ENCODE results near the gene GPRASP1. TPM values are rescaled to one million over a fixed set of nuclear protein-coding genes. Genes with fewer than 3 reads are reported as not detected.

GPRASP1 gene
- polyA plus RNA-seq, 2 of the 4 experiments (the other 2 are of a cell fraction) = 0.50 to 0.87 TPM

GRCh38 chrX:102624105-102624504, 27.2 kb upstream of the GPRASP1 start:
- POLR2A ChIA-PET = no interaction called here
- CTCF ChIA-PET = no interaction called here

GRCh38 chrX:102627640-102628039, 23.6 kb upstream of the GPRASP1 start:
- no peak for FAIRE-seq
- TF ChIP-seq PHF8 (IDR thresholded peaks at IDR 0.05; ENCODE audit: borderline replicate concordance, low read depth) = no peak
- no peak for TF ChIP-seq BCL3 (IDR thresholded peaks at IDR 0.05)
- no peak for TF ChIP-seq FOSB (CRISPR knock-in tag; IDR thresholded peaks at IDR 0.05)
- no peak for TF ChIP-seq CHD4 (IDR thresholded peaks at IDR 0.05; ENCODE audit: borderline replicate concordance)
- TF ChIP-seq FOSL2 (IDR thresholded peaks at IDR 0.05) = no peak
- TF ChIP-seq FOSL2 (CRISPR knock-in tag; IDR thresholded peaks at IDR 0.05) = no peak
- TF ChIP-seq FOXS1 (CRISPR knock-in tag; IDR thresholded peaks at IDR 0.05) = no peak
- no peak for TF ChIP-seq JUN (IDR thresholded peaks at IDR 0.05)
- no peak for ATAC-seq
- Histone ChIP-seq H3K4me2 (no peak overlapping the region), H3K4me3 (no peak overlapping the region), H3K4me1 (no peaks in the 10 kb centered on the region), H3K27ac (no peak overlapping the region), H3K9me3 (peaks cover 7% of the 10 kb centered on the region; the same call in 1 of the 3 replicates)
- 67% methylated on average over 1 of the region's 1 CpG for WGBS (ENCODE audit: missing lambda C conversion rate)
- CTCF ChIA-PET = no interaction called here
- POLR2A ChIA-PET = no interaction called here
- DNase-seq (ENCODE audit: low read depth in 1 of 2, low spot score in 1 of 2) = no peak

More at GRCh38 chrX:102624105-102624504, 27.2 kb upstream of the GPRASP1 start:
- H3K4me2 ChIP-seq = no peak overlapping the region
- peaks cover 19% of the 10 kb centered on the region; the same call in 2 of the 3 replicates for H3K9me3 ChIP-seq
- H3K4me1 ChIP-seq = no peaks in the 10 kb centered on the region
- H3K27ac ChIP-seq = no peak overlapping the region
- TF ChIP-seq POLR2AphosphoS2 (conservative IDR thresholded peaks at IDR 0.05; ENCODE audit: low read length) = no peak
- no peak for TF ChIP-seq BHLHE40 (IDR thresholded peaks at IDR 0.05; ENCODE audit: low read depth, low read length)
- no peak for TF ChIP-seq ZSCAN20 (CRISPR knock-in tag; IDR thresholded peaks at IDR 0.05)
- no peak for TF ChIP-seq FOSL2 (IDR thresholded peaks at IDR 0.05)
- no peak for TF ChIP-seq FOSL2 (CRISPR knock-in tag; IDR thresholded peaks at IDR 0.05)
- no peak for TF ChIP-seq KDM5A (IDR thresholded peaks at IDR 0.05)
- TF ChIP-seq TP53 (CRISPR knock-in tag; IDR thresholded peaks at IDR 0.05) = no peak
- H3K4me3 ChIP-seq = no peak overlapping the region
- WGBS (ENCODE audit: missing lambda C conversion rate) = 96% methylated on average over 6 of the region's 6 CpGs
- ATAC-seq (no peak), DNase-seq (ENCODE audit: low read depth in 1 of 2, low spot score in 1 of 2) (no peak), FAIRE-seq (no peak)

- FAIRE-seq (no peak), ATAC-seq (no peak), DNase-seq (ENCODE audit: low read depth in 1 of 2, low spot score in 1 of 2) (no peak)
- Histone ChIP-seq H3K9me3 (0 out of 3 replicates have a peak, but pooled peaks cover 3% of the 10 kb centered on the region), H3K4me3 (no peak overlapping the region), H3K27ac (no peak overlapping the region), H3K4me1 (no peaks in the 10 kb centered on the region), H3K4me2 (no peak overlapping the region)
- CTCF ChIA-PET = no interaction called here
- POLR2A ChIA-PET = no interaction called here
- 93% methylated on average over 1 of the region's 1 CpG for WGBS (ENCODE audit: missing lambda C conversion rate)
- TF ChIP-seq FOSL2 (IDR thresholded peaks at IDR 0.05) (no peak), FOSL2 (CRISPR knock-in tag; IDR thresholded peaks at IDR 0.05) (no peak), MAZ (IDR thresholded peaks at IDR 0.05; ENCODE audit: borderline replicate concordance, low read depth, low read length) (no peak), HEYL (CRISPR knock-in tag; IDR thresholded peaks at IDR 0.05) (no peak), RFX5 (IDR thresholded peaks at IDR 0.05) (no peak), FOXS1 (CRISPR knock-in tag; IDR thresholded peaks at IDR 0.05) (no peak), HOXB5 (CRISPR knock-in tag; IDR thresholded peaks at IDR 0.05) (no peak), BHLHE40 (IDR thresholded peaks at IDR 0.05; ENCODE audit: low read depth, low read length) (no peak), TP53 (CRISPR knock-in tag; IDR thresholded peaks at IDR 0.05) (no peak), JUN (IDR thresholded peaks at IDR 0.05) (no peak), NFE2L2 (conservative IDR thresholded peaks at IDR 0.05; ENCODE audit: low read length) (no peak), RARB (CRISPR knock-in tag; IDR thresholded peaks at IDR 0.05) (no peak), HOXA7 (CRISPR knock-in tag; IDR thresholded peaks at IDR 0.05) (no peak)
These were observed 13.7 kb upstream of the GPRASP1 start for GRCh38 chrX:102637561-102637960.

- ChIA-PET CTCF (no interaction called here), POLR2A (no interaction called here)
- no peak for ATAC-seq
- WGBS (ENCODE audit: missing lambda C conversion rate) = 93% methylated on average over 13 of the region's 23 CpGs
- no peak for FAIRE-seq
- H3K4me1 ChIP-seq = no peaks in the 10 kb centered on the region
- peak overlapping the region; percentile 40; the same call in 1 of the 3 replicates for H3K4me3 ChIP-seq
- no peak overlapping the region for H3K27ac ChIP-seq
- no peak for DNase-seq (ENCODE audit: low read depth in 1 of 2, low spot score in 1 of 2)
- no peaks in the 10 kb centered on the region for H3K9me3 ChIP-seq
- peak overlapping the region; percentile 82 for H3K4me2 ChIP-seq
- TF ChIP-seq HES2 (IDR thresholded peaks at IDR 0.05) (no peak), ESRRA (IDR thresholded peaks at IDR 0.05; ENCODE audit: borderline replicate concordance, low read length) (no peak), RFX5 (IDR thresholded peaks at IDR 0.05) (no peak), POLR2A (IDR thresholded peaks at IDR 0.05; ENCODE audit: low read length) (no peak), SREBF2 (IDR thresholded peaks at IDR 0.05) (no peak), CBX2 (IDR thresholded peaks at IDR 0.05; ENCODE audit: borderline replicate concordance, low read depth) (no peak), ZSCAN20 (CRISPR knock-in tag; IDR thresholded peaks at IDR 0.05) (no peak), NR3C1 (IDR thresholded peaks at IDR 0.05) (no peak), ZNF302 (CRISPR knock-in tag; IDR thresholded peaks at IDR 0.05) (no peak), ELK1 (IDR thresholded peaks at IDR 0.05; ENCODE audit: low read depth, low read length) (no peak), JUNB (IDR thresholded peaks at IDR 0.05) (no peak), CBX8 (IDR thresholded peaks at IDR 0.05) (no peak), ZFP36 (IDR thresholded peaks at IDR 0.05; ENCODE audit: borderline replicate concordance, partially characterized antibody) (no peak)
These were observed 411 bp upstream of the GPRASP1 start for GRCh38 chrX:102650903-102651241.
